Activated CD4-positive, CD25-positive, alpha-beta regulatory T cell treated with anti-CD3 and anti-CD28 coated beads, Interleukin-2, amount 50 U/mL, for 24 hours (primary cell): ENCODE data around the gene CIB1.
A peak's percentile ranks its signal among the peaks of the same experiment; 100 is the strongest.

Experiments
- ATAC-seq, 2 donors: fragments of 150-1000 bp; cut with Tn5 transposase; one replicate each; pipeline ENCODE4 v1.10.0; 2021; ENCODE audit warnings: mild to moderate bottlenecking in 1 of 2, moderate library complexity in 1 of 2

The CIB1 gene

DNA sequence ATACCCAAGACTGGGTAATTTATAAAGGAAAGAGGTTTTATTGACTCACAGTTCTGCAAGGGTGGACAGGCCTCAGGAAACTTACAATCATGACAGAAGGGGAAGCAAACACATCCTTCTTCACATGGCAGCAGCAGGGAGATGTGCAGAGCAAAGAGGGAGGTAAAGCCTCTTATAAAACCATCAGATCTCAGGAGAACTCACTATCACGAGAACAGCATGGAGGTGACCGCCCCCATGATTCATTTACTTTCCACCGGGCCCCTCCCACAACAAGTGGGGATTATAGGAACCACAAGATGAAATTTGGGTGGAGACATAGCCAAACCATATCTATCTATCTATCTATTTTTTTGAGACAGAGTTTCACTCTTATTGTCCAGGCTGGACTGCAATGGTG is 5.6 kb upstream of the CIB1 start:
- ATAC-seq: no peak

DNA sequence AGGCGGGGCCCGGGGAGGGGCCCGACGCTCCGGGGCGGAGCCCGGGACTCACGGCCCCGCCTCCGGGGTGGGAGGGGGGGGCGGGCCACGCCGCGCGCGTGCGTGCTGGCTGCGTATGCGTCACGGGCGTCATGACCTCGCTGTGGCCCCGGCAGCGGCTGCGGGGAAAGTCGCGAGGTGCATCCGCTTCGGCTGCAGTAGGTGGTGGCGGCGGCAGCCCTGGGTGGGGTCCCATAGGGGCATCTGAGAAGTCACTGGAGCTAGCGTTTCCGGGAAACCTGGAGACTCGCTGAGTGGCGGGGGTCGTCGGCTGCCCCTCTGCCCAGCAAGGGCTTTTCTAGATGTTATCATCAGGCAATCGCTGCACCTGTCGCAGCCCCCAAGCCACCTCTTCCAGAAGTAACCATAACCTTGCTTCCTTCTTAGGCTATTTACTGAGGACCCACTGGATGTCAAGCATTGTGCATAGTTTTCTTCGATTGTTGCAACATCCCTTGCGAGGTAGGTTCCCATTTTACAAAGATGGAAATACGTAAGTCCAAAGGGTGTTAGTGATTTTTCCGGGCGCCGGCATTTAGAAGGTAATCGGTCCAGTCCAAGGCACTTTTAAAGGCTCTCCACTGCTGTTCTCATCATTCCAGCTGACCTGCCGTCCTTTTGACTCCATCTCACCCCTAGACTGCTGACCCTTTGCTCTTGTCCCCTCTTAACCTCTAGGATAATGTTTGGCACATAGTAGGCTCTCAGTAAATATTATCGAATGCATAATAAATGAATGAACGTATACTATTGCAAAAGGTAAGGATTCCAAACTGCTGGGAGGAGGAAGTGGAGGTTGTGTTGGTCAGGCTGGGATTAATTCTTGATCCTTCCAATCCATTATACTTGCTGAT is 601 bp upstream of the CIB1 start, which contains the start of gene GDPGP1:
GDPGP1 (plus strand) TSS at position 114 of the 893 bp plus-strand sequence. CDS start 6,700 bp downstream, outside the sequence.
- ATAC-seq: peak; percentile 68 to 74

DNA sequence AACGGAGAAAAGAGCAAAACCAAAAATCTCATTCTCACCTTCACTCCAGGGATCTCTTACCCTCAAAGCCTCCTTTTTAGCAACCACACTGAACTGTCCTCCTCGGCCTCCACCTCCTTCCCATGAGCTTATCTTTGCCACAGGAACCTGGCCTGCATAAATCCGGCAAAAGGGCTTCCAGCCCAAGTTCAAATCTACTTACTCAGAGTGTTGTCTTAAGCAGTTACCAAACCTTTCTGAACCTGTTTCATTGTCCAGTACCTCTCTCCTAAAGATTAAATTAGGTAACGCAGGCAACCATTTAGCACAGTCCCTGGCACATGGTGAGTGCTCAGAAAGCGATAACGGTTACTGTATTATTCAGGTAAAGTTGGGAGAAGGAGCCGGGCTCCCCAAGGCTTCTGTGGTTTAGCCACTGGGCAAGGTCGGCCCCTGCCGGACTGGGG is 777 bp downstream of the CIB1 start:
- no peak for ATAC-seq

DNA sequence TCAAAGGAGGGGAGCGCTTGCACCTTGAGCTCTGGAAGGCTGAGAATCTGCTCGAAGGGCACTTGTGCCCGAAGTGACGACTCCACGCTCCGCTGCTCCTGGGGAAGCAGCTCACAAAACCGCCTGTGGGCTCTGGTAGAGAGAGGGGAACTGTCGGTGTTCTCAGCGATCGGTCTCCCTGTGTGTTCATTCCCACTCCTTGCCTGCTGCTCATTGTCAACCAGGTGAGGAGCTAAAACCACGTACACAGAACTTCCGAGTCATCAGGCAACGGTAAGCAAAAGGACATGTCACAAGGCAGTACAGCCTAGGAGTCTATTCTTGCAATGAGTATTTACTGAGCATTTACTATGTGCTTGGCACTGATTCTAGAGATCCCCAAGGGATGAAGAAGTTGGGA is 1.5 kb downstream of the CIB1 start:
- ATAC-seq: no peak

DNA sequence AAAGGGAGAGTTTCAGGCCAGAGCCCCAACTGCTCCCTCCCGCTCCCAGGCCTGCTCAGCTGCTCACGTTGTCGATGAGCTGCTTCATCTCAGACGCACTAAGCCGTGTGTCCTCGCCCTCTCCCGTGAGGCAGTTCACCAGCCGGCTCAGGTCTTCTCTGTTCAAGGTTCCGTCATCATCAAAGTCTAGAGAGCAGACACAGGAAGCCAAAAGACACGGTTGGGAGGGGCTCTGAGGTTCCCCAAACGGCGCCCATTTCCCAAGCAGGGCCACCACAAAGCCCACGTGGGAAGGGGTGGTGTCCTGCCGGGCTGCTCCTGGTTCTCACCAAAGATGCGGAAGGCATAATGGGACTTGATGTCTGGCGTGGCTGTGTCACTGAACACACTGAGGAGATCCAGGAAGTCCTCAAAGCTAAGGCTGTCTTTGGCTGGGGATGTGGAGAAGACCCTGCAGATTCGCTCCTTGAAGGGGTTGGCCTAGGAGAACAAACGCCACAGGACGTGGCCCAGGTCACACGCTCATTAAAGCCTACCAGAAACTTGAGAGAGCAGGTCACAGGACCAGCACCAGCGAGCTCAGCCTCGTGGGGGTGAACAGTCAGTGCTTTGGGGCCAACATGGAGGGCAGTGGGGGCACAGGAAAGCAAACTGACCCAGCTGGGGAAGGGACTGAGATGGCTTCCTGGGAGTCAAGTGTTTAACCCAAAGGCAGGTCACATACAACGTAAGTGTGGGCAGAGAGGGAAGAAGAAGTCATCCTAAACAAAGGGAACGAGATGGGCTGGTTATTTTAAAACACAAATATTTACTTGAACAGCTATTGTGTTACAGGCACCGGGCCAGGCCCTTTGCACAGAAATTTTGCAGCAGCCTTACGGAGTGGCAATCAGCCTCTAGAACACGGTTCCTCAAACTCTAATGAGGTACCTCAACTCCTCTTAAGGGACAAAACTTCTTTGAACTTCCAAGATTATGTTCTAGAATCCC is 2.4 kb downstream of the CIB1 start:
- ATAC-seq: peak; percentile 49 to 50

DNA sequence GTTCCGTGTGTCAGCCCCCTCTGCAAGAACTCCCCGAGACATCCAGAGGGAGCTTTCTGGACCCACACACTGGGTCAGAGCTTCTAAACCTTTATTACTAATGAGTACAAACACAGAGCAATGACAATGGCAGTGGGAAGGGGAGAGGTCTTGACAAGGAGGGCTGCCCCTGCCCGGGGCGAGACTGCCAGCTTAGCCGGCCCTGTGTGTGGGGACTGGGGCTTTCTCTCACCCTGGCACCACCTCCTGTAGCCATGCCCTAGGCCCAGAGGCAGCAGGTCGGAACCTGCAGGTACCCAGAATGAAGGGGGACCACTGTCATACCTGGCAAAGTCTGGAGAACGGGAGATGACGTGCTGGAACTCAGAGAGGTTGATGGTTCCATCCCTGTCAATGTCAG is 3.1 kb downstream of the CIB1 start:
- no peak for ATAC-seq

DNA sequence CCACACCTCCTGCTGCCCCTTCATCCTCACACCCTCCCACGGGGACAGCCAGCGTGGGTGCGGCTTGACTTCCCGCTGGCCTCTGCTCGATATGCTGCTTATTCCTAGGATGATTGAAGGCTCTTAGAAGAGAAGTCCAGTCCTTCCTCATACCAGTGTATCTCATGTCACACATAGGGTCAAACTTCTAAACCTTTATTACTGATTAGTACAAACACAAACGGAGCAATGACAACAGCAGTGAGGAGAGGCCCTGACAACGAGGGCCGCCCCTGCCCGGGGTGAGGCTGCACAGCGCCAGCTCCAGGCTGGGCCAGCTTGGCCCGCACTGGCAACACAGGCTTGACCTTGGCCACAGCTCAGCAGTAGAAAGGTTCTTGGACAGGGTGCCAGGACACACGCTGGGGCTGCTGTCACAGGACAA is 3.7 kb downstream of the CIB1 start:
- ATAC-seq: no peak

DNA sequence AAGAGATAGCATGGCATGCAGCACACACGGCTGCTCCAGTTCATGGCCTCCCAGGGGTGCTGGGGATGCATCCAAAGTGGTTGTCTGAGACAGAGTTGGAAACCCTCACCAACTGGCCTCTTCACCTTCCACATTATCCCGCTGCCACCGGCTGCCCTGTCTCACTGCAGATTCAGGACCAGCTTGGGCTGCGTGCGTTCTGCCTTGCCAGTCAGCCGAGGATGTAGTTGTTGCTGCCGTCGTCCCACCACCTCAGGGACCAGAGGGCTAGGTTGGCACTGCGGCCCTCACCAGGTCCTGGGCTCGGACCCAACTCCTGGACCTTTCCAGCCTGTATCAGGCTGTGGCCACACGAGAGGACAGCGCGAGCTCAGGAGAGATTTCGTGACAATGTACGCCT is 4.8 kb downstream of the CIB1 start:
- no peak for ATAC-seq

DNA sequence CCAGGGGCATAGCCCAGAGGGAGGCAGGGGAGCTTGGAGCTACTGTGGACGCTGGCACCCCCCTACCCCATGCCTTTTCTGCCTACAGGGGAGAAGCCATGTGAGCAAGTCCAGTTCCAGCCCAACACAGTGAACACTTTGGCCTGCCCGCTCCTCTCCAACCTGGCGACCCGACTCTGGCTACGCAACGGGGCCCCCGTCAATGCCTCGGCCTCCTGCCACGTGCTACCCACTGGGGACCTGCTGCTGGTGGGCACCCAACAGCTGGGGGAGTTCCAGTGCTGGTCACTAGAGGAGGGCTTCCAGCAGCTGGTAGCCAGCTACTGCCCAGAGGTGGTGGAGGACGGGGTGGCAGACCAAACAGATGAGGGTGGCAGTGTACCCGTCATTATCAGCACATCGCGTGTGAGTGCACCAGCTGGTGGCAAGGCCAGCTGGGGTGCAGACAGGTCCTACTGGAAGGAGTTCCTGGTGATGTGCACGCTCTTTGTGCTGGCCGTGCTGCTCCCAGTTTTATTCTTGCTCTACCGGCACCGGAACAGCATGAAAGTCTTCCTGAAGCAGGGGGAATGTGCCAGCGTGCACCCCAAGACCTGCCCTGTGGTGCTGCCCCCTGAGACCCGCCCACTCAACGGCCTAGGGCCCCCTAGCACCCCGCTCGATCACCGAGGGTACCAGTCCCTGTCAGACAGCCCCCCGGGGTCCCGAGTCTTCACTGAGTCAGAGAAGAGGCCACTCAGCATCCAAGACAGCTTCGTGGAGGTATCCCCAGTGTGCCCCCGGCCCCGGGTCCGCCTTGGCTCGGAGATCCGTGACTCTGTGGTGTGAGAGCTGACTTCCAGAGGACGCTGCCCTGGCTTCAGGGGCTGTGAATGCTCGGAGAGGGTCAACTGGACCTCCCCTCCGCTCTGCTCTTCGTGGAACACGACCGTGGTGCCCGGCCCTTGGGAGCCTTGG is 5.6 kb downstream of the CIB1 start:
- ATAC-seq: no peak

DNA sequence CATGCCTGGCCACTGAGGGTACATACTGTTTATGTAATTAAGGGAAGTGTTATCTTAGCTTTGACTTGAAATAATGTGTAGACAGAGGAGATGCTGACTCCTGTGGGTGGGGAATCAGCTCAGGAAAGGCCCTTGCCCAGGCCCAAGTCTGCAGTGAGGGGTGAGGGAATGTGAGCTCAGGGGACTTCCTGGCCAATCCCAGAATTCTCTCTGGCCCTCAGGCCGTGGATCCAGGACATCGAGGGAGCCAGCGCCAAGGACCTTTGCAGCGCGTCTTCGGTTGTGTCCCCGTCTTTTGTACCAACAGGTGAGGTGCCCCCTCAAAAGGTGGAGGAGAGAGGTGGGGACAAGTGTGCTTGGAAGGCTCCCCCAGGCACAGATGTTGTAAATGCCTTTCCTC is 6.4 kb downstream of the CIB1 start:
- ATAC-seq: no peak

DNA sequence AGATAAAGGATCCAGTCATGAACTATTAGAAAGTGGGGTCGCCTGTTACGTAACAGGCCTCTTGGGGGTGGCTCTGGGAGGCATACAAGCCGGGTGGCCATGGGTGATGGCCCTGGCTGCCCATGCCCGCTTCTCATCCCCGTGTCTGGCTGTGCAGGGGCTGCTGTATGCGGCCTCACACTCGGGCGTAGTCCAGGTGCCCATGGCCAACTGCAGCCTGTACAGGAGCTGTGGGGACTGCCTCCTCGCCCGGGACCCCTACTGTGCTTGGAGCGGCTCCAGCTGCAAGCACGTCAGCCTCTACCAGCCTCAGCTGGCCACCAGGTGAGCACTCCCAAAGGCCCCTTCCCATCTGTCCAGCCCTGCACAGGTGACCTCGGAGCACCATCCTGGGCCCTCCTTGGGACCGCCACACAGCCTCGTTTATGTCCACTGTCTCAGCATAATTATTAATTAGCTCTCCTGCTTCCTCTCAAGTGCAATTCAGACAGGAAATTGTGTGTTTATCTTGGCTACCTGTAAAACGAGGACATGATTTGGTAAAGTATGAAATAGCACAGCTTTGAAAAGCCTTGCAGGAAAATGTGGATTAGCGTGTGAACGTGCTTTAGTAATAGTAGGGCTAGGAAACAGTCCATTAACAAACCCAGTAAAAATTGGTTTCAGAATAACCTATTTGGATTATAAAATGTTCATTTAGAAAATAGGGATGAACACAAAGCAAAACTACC is 8.1 kb downstream of the CIB1 start:
- ATAC-seq: no peak

DNA sequence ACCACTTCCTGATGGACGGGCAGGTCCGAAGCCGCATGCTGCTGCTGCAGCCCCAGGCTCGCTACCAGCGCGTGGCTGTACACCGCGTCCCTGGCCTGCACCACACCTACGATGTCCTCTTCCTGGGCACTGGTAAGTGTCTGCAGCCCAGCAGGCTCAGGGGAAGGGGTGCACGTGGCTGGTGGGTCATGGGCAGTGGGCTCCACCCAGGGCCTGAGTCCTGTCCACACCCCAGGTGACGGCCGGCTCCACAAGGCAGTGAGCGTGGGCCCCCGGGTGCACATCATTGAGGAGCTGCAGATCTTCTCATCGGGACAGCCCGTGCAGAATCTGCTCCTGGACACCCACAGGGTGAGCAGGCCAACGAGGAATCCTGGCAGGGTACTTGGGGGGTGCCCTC is 8.7 kb downstream of the CIB1 start:
- ATAC-seq: no peak

DNA sequence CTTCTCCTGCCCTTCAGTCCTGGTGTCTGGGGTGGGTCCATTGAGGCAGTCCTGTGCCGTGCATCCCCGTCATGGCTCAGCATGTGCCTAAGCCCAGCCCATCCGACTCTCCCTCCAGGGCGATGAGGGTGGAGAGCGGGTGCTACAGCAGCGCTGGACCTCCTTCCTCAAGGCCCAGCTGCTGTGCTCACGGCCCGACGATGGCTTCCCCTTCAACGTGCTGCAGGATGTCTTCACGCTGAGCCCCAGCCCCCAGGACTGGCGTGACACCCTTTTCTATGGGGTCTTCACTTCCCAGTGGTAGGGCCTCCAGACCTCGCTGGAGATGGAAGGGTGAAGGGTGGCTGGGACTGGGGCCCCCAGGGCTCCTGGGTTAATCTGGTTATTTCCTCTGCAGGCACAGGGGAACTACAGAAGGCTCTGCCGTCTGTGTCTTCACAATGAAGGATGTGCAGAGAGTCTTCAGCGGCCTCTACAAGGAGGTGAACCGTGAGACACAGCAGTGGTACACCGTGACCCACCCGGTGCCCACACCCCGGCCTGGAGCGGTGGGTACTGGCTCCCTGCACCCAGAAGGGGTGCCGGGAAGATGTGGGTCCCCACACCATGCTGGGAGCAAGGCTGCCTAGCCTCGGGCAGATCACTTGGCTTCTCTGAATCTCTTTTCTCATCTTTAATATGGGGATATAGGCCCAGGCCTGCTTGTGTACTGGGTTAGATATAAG is 10.1 kb downstream of the CIB1 start:
- ATAC-seq: no peak

DNA sequence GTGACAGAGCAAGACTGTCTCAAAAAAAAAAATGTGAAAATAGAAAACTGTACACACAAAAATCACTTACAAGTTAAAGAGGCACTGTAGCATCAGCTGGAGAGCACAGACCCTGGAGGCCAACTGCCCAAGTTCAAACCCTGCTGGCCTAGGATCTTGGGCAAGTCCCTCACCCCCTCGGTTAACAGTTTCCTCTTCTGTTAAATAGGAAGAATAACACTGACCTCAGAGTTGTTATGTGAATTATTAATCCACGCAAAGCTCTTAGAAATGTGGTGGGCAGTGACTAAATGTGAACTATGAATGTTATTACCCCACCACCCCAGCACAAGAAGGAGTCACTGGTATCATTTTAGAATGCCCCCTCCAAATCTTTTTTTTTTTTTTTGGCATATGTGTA is 11.2 kb downstream of the CIB1 start:
- no peak for ATAC-seq

DNA sequence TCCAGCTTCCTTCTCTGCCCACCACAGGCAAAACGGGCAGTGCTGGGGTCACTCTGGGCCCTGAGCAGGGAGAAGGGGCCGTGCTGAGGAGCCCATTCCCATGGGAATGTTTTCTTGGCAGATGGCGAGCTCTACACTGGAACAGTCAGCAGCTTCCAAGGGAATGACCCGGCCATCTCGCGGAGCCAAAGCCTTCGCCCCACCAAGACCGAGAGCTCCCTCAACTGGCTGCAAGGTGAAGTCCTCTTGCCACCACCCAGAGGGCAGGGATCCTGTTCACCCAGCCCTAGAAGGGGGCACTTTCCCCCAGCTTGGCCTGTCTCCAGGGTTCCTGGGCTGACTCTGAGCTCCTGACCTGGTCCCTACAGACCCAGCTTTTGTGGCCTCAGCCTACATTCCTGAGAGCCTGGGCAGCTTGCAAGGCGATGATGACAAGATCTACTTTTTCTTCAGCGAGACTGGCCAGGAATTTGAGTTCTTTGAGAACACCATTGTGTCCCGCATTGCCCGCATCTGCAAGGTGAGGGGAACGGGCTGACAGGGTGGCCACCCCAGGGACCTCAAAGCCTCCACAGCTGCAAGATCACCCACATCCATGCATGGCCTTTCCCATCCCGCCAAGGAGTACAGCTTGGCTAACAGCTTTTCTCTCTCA is 12.4 kb downstream of the CIB1 start:
- no peak for ATAC-seq

DNA sequence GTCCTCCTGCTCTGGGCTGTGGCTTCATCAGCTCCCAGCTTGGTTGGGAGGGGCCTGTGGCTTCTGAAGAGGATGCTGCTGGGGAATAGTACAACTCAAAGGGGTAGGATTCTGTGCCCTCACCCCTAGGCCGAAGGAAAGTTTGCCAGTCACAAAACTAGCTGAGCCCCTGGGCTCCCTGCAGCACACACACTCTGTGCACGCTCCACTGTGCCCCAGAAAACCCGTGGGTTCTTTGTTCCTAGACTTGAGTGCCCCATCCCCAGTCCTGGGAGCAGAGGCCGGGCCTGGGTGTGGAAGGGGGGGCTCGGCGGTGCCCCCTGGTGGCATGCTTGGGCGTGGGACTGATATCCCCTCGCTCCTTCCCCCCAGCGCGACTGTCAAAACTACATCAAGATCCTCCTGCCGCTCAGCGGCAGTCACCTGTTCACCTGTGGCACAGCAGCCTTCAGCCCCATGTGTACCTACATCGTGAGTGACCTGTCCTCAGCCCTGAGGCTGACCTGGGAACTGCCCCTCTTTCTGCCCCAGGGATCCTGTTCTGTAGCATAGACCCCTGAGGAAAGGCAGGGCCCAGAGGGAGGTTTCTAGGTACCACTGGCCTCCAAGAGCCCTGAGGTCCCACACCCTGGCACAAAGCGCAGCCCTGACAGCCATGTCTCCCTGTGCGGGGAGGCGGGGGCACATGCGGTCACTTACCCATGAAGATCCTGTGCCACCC is 14.2 kb downstream of the CIB1 start:
- ATAC-seq: peak; percentile 53 to 68

DNA sequence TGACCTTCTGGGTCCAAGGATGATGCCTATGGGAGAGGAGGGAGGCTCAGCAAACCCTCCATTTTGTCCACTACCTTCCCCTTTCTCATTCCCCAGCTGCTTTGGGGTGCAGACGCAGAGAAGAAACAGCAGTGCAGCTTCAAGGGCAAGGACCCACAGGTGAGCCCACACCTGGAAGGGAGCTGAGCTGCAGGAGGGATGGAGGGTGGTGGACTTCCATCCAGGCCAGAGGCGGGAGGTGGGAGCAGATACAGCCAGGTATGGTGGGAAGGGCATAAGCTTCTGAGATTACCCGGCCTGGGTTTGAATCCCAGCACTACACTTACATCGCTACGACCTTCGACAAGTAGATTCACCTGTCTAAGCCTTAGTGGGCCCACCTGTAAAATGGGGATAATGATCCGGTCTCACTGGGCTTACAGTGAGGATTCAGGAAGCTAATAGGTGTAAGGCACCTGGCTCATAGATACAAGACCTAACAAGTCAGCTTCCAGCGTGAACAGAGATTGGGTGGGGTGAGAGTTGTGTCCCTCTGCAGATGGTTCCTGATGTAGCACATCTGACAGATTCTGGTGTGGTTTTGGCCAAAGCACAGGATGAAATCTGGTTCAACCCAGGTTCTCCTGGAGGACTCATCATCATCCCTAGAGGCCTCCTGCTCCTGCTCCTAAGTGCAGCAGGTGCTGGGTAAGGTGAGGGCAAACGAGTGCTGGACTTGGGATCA is 15.9 kb downstream of the CIB1 start:
- ATAC-seq: no peak

DNA sequence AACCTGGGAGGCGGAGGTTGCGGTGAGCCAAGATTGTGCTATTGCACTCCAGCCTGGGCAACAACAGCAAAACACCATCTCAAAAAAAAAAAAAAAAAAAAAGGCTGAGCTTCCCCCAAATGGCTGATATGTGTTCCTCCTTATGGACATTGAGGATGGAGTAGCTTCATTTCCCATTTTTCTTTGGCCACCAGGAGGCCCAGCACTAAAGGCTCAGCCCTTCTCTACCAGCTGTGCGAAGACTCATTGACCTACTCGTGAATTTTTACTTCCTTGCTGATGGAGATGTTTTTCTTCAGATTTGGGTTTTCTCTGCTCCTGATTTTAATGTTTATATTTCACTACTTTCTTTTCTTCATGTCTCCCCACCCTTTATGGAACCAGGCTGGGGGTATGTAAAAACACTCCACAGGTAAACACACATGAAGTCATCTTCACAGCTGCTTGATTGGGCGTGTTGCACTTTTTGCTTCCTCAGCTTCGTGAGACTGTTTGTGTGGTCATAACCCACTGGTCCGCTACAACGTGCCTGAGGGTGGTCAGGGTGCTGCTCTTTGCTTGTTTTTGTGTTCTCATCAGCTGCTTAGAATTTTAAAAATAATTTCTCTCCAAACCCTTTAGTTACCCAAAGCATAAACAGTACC is 19.1 kb downstream of the CIB1 start:
- no peak for ATAC-seq
